GM18508 (cell line): ENCODE measurements around the gene TACR2.

Source experiments
- ATAC-seq: cut with Tn5 transposase; IDR thresholded peaks from one replicate; pipeline ENCODE4 v1.9.1; 2021; ENCODE audit warnings: moderate number of reproducible peaks; ENCODE audit not compliant: insufficient read depth, unreplicated experiment

TACR2 gene

DNA sequence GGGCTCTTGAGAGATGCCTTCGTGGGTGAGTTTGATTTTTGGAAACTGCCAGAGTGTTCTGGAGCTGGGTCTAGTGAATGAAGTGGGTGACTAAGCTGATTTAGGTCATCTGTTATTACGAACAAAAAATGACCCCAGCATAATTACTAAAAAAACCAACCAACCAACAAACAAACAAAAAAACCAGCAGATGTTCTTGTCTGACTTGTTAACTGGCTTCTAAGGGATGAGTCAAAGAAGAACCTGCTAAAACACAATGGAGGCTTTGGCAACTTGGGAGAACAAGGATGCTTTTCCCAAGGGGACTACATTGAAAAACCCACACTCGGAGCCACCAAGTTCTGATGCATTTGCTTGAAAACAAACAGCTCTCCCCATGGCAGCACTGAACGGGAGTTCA lies 11.5 kb downstream of the TACR2 start:
- ATAC-seq: no peak

DNA sequence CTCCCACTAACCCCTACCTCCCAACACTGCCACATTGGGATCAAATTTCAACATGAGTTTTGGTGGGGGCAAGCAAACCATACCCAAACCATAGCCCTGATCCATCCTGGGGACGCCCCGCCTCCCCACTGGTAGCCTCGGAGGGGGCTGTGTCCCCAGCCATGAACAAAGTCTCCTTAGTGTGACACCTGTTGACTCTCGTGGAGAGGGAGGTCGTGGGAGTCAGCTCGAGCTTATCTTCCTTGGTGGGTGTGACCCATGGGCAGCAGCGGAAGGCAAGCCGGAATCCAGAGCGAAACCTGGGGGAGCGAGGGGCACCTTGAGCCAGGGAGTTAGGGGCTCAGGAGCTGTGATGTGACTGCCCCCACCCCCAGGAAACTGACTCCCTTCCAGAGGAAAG lies 11.9 kb downstream of the TACR2 start:
- ATAC-seq: no peak

DNA sequence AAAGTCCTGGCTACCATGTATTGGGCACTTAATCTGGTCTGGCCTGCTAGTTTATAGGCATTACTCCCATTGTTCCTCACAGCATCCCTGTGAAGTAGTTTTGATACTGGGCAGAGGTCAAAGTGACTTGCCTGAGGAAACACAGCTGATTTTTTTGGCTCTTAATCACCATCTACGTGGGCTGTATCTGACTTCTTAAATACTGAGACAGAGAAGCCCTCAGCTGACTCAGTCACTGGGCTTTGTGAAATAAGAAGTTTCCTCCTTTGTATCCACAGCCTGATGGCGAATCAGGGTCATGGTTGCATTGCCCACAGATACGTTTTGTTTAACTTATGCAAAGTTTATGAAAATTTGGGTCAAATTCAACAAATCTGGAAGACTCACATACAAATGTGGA lies 13.2 kb downstream of the TACR2 start:
- ATAC-seq: no peak

DNA sequence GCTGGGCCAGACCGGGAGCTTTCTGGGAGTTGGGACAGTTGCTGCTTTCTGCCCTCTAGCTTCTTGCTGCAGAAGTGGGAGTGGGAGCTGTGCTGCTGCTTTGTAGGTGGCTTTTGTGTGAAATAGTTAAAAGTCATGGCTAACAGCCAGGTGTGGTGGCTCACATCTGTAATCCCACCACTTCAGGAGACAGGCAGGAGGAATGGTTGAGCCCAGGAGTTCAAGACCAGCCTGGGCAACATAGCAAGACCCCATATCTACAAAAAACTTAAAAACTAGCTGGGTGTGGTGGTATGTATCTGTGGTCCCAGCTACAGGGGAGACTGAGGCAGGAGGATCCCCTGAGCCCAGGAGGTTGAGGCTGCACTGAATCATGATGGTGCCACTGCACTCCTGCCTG lies 13.7 kb downstream of the TACR2 start:
- no peak for ATAC-seq

DNA sequence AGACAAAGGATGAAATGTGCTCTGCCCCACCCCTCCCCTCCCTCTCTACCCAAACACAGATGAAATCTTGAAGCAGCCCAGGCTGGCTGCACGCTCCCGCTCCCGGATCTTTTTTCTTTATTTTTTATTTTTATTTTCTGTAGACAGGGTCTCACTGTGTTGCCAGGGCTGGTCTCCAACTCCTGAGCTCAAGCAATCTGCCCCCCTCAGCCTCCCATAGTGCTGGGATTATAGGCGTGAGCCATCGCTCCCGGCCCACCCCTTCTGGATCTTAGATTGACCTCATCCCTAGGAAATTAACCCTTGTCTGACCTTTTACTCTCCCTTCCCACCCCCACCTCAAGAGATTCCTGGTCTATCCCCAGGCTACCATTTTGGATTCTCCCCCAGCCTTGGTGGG lies 14.3 kb downstream of the TACR2 start:
- ATAC-seq: no peak

DNA sequence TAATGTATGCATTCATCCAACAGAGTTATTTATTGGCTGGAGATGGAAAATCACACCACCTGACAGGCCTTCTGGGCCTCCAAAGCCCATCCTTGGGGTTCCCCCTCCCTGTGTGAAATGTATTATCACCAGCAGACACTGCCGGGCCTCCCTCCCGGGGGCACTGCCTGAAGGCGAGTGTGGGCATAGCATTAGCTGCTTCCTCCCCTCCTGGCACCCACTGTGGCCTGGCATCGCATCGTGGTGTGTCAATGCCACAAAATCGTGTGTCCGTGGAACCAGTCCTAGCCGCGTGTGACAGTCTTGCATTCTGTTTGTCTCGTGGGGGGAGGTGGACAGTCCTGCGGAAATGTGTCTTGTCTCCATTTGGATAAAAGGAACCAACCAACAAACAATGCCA lies 15.3 kb downstream of the TACR2 start:
- ATAC-seq: no peak

DNA sequence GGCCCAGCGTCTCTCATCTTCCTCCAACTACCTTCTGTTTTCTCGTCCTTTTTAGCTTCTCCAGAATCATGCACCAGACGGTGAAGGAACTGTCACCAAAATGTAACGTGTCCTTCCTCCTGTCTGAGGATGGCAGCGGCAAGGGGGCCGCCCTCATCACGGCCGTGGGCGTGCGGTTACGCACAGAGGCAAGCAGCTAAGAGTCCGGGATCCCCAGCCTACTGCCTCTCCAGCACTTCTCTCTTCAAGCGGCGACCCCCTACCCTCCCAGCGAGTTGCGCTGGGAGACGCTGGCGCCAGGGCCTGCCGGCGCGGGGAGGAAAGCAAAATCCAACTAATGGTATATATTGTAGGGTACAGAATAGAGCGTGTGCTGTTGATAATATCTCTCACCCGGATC lies 15.8 kb downstream of the TACR2 start:
- ATAC-seq: no peak

DNA sequence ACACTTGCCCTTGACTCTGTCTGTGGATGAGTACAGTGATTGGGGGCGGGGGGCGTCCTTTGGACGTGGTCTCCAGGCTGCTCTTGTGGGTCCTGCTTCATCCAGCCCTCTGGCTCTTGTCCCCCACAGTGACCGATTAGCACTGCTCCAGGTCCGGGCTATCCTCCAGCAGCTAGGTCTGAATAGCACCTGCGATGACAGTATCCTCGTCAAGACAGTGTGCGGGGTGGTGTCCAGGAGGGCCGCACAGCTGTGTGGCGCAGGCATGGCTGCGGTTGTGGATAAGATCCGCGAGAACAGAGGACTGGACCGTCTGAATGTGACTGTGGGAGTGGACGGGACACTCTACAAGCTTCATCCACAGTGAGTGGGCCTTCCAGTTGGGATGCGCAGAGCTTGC lies 18.3 kb downstream of the TACR2 start:
- no peak for ATAC-seq

DNA sequence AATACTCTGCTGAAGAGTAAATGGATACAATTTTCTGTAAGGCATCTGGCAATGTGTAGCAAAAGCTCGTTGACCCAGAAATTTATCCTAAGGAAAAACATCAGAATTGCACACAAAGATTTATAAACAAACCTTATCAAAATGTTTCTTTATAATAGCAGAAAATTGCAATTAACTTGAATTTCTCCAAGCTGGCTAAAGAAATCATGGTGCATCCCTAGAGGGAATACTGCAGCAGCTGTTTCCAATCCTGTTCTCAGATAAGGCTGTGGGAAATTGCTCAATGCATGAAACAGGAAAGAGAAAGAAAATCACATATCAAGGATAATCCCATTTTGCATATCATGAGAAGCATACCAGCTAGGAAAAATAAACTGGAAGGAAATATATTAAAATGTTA lies 18.7 kb downstream of the TACR2 start:
- no peak for ATAC-seq

DNA sequence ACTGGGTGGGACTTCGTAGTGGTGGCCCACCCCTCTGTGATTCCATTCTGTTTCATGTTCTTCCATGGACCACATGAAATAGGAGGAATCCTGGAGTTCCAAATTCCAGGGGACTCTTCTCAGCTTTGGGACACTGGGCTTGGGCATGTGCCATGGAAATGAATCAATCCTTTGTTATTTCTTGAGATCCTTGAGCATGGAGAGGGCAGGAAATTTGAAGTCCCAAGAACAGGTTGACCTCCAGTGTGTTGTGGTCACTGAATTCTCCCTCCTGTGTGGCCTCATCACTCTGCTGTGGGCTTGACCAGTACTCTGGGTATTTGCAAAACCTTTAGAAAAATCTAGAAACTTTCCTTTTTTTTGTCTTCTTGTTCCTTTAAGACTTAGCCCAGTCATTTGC lies 22.7 kb downstream of the TACR2 start:
- ATAC-seq: no peak

DNA sequence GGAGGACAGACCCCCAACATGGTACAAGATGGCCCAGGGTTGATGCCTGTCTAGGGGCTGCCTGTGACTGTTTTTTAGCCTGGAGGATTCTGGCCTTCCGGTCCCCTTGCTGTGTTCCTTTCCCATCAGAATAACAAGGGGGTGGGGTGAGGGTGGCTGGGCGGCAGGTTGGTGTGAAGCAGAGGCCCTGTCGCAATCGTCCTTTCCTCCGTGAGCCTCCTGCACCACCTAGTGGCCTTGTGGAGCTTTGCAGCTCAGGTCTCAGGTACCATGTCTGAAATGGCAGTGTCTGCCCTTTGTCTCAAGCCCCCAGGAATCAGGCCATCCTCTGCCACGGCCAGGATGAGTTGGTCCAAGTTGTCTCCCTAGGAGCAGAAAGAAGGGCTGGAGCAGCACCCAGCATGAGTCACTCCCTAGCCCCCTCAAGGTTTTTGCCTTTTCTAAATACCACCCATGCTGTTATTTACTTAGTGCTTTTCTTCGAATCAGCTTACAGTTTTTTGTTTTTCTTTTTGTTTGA lies 24.2 kb downstream of the TACR2 start:
- no peak for ATAC-seq

DNA sequence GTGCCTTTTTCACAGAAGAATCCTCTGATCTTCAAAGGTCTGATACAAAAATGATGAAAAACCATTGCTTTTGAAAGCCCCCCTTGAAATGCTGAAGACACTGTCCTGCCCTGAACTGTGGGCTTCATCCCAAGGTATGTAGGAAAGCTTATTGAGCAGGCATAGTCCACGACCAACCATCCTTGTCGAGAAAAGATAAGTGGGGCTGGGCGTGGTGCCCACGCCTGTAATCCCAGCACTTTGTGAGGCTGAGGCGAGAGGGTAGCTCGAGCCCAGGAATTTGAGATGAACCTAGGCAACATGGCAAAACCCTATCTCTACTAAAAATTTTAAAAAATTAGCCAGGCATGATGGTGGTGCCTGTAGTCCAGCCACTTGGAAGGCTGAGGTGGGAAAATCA lies 25.6 kb downstream of the TACR2 start:
- ATAC-seq: no peak

DNA sequence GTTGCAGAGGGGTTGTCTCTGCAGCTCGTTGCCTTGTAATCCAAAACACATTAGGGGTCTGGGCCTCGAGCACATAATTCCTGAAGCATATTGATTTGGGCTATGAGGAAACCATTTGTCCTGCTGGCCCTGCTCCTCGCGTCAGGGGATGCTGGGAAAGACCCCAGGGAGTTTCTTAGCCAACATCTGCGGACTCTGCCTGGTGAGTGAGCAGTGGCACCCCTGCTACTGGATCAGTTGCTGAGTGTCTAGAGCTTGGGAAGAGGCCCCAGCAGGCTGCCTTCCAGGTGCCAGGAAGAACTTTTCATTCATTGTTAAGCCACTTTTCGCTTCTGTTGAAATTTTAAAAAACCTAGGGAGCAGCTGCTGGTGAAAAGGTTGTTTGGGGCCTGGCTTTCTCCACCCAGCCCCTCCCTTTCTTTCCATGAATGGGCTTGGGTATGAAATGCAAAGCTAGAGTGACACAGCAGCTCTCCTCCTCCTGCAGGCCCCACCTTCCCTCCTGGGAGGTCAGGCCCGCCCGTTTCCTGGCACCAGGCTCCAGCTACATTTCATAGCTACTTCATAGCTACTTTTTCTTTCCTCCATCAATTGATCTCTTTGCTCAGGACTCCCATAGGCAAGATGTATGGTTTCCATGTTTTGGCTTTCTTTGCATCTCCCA lies 26.8 kb downstream of the TACR2 start:
- no peak for ATAC-seq

DNA sequence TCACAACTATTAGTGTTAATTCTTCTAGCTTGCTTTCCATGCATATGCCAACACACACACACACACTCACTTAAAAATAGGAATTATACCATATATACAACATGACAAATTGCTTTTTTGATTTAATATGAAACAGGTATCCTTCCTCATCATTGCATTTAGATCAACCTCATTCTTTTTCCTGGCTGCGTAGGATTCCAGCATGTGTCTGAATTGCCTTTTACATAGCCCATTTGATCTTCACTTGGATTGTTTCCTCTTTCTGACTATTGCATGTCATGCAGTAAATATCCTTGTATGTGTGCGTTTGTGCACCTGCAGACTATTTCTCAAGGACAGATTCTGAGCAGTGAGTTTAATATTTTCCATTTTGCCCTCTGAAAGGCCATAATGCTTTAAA lies 28.2 kb downstream of the TACR2 start:
- no peak for ATAC-seq

DNA sequence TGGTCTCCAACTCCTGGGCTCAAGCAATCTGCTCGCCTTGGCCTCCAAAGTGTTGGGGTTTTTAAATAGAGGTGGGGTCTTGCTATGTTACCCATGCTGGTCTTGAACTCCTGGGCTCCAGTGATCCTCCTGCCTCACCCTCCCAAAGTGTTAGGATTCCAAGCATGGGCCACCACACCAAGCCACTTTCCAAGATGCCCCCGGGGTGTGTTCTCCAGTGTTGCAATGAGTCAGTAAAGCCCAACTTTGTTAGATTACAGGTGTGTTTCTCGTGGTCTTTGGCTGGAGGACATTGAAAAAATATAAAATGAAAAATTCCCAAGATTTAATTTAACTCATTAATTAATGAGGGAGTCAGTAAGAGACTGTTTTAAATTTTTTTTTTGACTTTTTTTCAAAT lies 29.2 kb downstream of the TACR2 start:
- no peak for ATAC-seq

DNA sequence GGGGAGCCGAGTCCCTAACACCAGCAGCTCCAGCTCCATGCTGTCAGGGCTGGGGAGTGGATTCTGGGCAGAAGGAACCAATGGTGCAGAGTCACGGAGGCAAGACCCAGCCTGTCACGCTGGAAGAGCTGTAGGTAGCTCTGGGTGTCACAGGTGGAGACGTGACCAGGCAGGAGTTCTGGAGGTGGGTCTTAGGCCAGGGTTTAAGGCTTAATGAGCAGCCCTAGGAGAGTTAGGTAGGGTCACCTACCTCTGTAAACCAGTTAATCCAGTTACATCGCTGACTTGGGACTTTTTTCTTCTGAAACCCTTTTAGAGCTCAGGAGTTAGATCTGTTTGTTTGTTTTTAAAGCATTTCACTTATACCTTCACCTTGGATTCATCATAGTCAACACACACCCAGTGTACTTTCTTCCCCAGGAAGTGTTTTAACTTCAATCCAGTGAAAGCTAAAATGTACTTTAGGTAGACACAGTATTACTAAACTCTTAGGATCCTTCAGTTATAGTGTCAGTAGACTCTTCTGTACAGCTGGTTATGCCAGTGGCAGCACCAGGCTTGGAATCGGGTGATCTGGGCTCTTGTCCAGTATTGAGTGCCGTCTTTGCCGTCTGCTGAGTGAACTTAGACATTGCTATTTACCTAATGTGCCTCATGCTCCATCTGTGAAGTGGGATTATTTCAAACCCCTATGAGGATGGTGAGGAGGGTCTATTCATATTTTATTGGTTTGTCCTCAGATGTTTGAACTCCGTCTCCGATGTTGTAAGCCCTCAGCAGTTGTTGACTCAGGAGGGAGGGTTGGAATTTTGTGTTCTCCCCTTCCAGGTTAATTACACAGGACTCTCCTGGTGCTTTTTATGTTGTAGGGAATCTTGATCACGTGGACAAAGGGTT lies 31.0 kb downstream of the TACR2 start:
- ATAC-seq: no peak

DNA sequence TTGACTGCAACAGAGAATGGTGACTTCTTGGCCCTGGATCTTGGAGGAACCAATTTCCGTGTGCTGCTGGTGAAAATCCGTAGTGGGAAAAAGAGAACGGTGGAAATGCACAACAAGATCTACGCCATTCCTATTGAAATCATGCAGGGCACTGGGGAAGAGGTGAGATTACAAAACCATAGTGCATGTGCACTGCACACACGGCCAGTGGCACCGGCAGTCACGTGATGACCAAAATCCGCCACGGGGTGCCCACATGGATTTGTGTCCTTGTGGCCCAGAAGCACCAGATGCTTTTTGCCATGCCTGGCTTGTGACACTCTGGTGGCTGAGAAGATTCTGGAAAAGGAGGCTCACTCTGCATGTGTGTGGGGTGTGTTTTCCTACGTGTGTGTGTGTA lies 32.4 kb downstream of the TACR2 start:
- no peak for ATAC-seq

DNA sequence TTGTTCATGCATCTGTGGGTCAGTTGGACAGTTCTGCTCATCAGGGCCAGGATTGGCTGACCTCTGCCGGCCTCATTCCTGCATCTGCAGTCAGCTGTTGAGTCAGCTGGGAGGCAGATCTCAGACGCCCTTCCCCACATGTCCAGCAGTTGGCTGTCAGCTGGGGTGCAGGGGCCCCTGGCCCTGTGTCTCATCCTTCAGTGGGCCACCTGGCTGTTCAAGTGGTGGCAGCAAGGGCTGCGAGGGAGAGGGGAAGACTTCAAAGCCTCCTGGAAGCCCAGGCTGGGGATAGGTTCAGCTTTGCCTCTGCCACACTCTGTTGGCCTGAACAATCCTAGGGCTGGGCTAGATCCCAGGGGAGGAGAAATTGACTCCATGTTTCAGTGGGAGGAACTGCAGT lies 33.2 kb downstream of the TACR2 start:
- ATAC-seq: no peak

DNA sequence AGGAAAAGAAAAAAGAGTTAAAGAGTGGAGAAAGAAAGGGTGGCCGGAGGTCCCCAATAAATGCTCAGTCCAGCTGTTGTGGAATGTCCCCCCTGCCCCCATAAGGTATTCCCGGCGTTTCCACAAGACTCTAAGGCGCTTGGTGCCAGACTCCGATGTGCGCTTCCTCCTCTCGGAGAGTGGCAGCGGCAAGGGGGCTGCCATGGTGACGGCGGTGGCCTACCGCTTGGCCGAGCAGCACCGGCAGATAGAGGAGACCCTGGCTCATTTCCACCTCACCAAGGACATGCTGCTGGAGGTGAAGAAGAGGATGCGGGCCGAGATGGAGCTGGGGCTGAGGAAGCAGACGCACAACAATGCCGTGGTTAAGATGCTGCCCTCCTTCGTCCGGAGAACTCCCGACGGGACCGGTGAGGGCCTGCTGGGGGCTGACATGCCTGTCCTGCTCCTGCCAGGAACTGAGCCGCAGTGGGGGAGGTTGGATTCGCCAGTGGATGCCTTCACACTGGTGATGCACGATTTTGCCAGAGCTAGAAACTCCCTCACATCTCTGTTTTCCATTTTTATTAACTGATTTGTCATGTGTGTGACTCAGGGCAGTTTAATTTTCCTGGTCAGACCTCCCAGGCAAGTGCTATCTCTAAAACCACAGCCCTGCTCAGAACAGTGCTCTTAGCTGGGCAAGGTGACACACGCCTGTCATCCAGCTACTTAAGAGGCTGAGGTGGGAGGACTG lies 34.2 kb downstream of the TACR2 start:
- no peak for ATAC-seq

DNA sequence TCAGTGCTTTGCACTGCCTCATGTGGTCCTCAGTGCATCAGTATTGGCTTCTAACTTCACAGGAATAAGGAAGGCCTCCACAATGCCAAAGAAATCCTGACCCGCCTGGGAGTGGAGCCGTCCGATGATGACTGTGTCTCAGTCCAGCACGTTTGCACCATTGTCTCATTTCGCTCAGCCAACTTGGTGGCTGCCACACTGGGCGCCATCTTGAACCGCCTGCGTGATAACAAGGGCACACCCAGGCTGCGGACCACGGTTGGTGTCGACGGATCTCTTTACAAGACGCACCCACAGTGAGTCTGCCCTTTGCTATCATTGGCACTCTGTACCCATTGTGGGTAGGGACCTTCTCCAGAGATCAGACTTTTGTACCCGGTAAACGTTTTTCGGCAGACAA lies 36.9 kb downstream of the TACR2 start:
- no peak for ATAC-seq

DNA sequence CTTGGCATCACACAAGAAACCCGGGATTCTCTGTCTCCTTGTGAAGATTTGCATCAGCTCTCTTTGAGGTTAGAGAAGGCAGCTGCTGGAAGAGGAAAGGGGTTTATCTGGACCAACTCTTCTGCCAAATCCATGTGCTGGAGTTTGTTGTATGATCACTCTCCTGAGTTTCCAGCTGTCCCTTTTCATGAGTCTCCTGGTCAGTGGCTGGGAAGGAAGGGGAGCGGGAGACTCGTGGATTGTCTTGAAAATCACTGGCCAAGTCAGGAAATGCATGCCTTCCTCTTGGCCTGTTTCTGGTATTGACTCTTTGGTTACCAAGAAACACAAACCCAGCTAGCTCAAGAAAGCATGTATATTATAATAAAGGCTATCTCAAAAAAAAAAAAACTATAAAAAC lies 38.8 kb downstream of the TACR2 start:
- ATAC-seq: no peak
